H4 (cell line): Measurements from ENCODE around the gene WBP2NL. TPM values are rescaled to one million over a fixed set of nuclear protein-coding genes. Genes with fewer than 3 reads are reported as not detected.

Experiments
- DNase-seq: peaks from one replicate; pipeline ENCODE4 v3.0.0-alpha.2; 2015; ENCODE audit warnings: low spot score
- total RNA-seq: library from RNA; depleted of rRNA; stranded (reverse); fragments of >200 nt; shearing (Covaris generic); gene quantifications from 2 replicates; pipeline ENCODE4 v1.2.3, GENCODE V29; 2014; rRNA removed

The WBP2NL gene
- total RNA-seq, 1 experiment from 2014 or later = not detected

DNA sequence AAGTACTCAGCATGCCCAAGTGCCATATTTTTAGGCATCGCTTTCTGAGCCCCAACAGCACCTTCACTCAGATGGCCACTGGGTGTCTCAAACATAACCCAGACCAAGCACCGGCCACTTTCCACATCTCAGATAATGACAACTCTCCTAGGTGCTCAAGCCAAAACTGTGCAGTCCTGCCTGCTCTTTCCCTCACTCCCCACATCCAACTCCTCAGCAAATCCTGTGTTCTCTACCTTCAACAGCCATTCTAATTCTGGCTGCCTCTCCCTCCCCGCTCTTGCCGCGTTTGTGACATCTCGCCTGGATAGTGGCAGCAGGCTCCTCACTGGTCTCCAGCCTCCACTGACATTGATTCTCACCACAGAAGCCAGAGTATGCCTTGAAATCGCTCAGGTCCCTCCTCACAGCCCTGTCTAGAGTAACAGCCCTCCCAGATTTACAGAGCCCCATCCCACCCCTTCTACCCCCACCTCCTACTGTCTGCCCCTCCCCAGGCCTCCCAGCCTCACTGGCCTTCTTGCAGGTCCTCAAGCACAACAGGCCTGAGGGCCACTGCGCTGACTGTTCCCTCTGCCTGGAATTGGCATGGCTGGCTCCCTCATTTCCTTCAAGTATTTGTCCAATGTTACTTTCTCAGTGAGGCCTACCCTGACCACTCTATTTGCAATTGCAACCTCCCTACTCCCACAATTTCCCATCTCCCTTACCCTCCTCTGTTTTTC is 74.2 kb downstream of the WBP2NL start:
- DNase-seq = no peak

DNA sequence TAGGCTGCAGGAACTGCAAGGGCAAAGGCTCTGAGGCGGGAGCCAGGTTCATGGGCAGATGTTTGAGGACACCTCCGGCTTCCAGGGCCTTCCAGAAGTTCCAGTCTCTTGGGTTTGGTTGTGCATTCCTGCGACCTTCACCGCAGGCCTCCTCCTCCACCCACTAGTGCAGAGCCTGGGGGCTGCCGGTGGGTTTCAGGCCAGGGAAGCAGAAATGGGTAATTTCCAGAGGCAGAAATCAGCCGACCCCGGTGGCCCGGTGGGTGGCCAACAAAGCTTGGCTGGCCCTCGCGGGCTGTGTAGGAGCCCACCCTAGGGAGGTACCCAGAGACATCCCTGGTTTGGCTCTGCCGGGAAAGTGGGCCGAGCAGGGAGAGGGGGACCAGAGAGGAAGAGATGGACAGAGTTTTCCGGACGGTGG is 75.0 kb downstream of the WBP2NL start:
- no peak for DNase-seq

GRCh38 chr22:42074132-42074811 is 75.7 kb downstream of the WBP2NL start, which contains the start of gene PHETA2:
Gene PHETA2, plus strand, starts transcription at chr22:42074248. Its CDS starts 3,046 bp downstream, at chr22:42077294.
- no peak for DNase-seq

DNA sequence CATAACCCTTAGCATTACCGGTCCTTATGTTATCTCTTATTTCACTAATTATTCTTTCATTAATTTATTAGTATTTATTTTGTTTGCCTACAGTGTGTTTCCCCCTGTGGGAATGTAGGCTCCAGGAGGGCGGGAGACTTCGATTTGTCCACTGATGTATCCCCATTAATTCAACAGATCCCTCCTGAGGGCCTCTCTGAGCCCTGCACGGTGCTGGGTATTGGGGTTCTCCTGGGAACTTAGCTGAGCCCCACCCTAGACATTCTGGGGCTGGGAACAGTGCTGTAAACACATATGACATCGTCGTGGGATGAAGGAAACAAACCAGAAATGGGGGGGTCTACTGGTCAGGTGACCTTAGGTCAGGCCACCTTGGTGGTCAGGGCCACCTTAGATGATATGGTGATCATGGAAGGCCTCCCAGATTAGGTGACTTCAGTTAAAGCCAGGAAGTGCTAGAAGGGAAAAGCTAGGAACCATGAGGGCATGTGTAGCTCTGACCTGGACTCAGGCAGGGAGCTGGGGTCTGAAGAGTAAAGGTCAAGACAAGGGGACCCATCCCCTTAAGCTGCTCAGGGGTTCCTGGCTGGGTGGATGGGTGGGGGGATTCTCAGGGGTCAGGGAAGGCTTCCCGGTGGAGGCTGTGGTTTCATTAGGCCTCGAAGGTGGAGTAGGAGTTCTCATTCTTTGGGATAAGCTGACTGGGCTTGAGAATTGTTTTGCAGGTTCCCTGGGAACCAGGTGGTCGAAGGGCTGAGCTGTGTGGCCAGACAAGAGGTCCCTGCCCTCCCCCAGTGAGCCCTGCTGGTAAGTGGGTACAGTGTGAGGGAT is 76.5 kb downstream of the WBP2NL start:
- DNase-seq = no peak

GRCh38 chr22:42076764-42077485 is 78.3 kb downstream of the WBP2NL start:
- no peak for DNase-seq

DNA sequence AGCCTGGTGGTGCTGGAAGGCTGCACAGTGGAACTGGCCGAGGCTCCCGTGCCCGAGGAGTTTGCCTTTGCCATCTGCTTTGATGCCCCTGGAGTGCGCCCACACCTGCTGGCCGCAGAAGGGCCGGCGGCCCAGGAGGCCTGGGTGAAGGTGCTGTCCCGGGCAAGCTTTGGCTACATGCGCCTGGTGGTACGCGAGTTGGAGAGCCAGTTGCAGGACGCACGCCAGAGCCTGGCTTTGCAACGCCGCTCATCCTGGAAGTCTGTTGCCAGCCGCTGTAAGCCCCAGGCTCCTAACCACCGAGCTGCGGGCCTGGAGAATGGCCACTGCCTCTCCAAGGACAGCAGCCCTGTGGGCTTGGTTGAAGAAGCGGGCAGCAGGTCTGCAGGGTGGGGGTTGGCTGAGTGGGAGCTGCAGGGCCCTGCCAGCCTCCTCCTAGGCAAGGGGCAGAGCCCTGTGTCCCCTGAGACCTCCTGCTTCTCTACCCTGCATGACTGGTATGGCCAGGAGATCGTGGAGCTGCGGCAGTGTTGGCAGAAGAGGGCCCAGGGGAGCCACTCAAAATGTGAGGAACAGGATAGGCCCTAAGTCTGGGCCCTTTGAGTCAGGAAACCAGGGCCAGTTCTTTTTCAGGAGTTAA is 79.0 kb downstream of the WBP2NL start:
- no peak for DNase-seq

Other genes starting within 250 kb of the WBP2NL start
- gene CCDC134, start 198.1 kb upstream of the WBP2NL start, total RNA-seq = 8.1 and 10.6 TPM in 2 replicates
- 25.1 and 30.2 TPM in 2 replicates for gene SREBF2, start 165.7 kb upstream of the WBP2NL start, total RNA-seq
- gene SHISA8, start 83.7 kb upstream of the WBP2NL start, total RNA-seq = not detected in 2 replicates
- gene TNFRSF13C, start 72.0 kb upstream of the WBP2NL start, total RNA-seq = 0.10 TPM in 1 of 2 replicates, not detected in the other
- 52.7 and 62.4 TPM in 2 replicates for gene CENPM, start 51.6 kb upstream of the WBP2NL start, total RNA-seq
- 4.2 and 4.5 TPM in 2 replicates for gene SEPTIN3, start 29.3 kb upstream of the WBP2NL start, total RNA-seq
- 28.0 and 29.8 TPM in 2 replicates for gene NAGA, start 72.0 kb downstream of the WBP2NL start, total RNA-seq
- gene PHETA2, start 75.5 kb downstream of the WBP2NL start, total RNA-seq = not detected in 2 replicates
- gene SMDT1, start 80.9 kb downstream of the WBP2NL start, total RNA-seq = 4.0 and 7.1 TPM in 2 replicates
- 138 and 164 TPM in 2 replicates for gene NDUFA6, start 92.0 kb downstream of the WBP2NL start, total RNA-seq
- not detected in 2 replicates for gene CYP2D6, start 132.0 kb downstream of the WBP2NL start, total RNA-seq